ENCODE data around the gene CNTNAP2. TPM values are rescaled to one million over a fixed set of nuclear protein-coding genes. Genes with fewer than 3 reads are reported as not detected.

The CNTNAP2 gene
- total and polyA plus RNA-seq, 2 of the 13 experiments (the other 11 are each of a cell fraction or from before 2014, with no cell fraction given), result 0.40 to 0.42 TPM

GRCh38 chr7:147570390-147570789 is 1453.8 kb downstream of the CNTNAP2 start:
- POLR2A ChIA-PET, result no interaction called here
- ATAC-seq (no peak), DNase-seq (ENCODE audit: low spot score) (no peak), FAIRE-seq (no peak)
- Histone ChIP-seq H3K9ac (ENCODE audit: insufficient read depth, low read depth, low read length) (no peak overlapping the region), H3K4me2 (ENCODE audit: low read depth, low read length) (no peak overlapping the region), H2AFZ (ENCODE audit: low read length) (no peak overlapping the region), H3K4me3 (replicated peaks in 1 of 3; ENCODE audit: insufficient read depth in 1 of 3, low read depth in 2 of 3, low read length in 3 of 3) (no peak overlapping the region), H3K27me3 (ENCODE audit: control insufficient read depth in 1 of 2, insufficient read depth in 2 of 2, low read length in 2 of 2) (no peaks in the 10 kb centered on the region), H3K9me3 (ENCODE audit: low read length) (peaks cover 28% of the 10 kb centered on the region), H3K79me2 (ENCODE audit: insufficient read depth, low read length) (no peaks in the 10 kb centered on the region), H3K27ac (ENCODE audit: extremely low read length, insufficient read depth, low read length) (no peak overlapping the region), H3K4me1 (ENCODE audit: insufficient read depth, low read length) (no peaks in the 10 kb centered on the region), H3K36me3 (replicated peaks in 1 of 2; ENCODE audit: control insufficient read depth in 1 of 2, insufficient read depth in 2 of 2, low read length in 2 of 2) (no peaks in the 10 kb centered on the region), H4K20me1 (ENCODE audit: insufficient read depth, low read length) (no peaks in the 10 kb centered on the region)
- in situ Hi-C loops (cut with HindIII; ENCODE audit: extremely low pct_ligation_motif_present, low pct_unique_long_range_greater_than_20kb), result no loop called here
- intact Hi-C loops (cut with micrococcal nuclease; ENCODE audit: unreplicated experiment), result no loop called here
- CTCF ChIA-PET (ENCODE audit: low intra/inter-chr PET ratio, low total read pairs), result no interaction called here
- no TSS peak for BruUV-seq (replicated peaks)
- TF ChIP-seq CBX1 (IDR thresholded peaks at IDR 0.05; ENCODE audit: low read depth) (no peak), RARG (CRISPR knock-in tag; IDR thresholded peaks at IDR 0.05; ENCODE audit: low read depth) (no peak), MBNL3 (CRISPR knock-in tag; conservative IDR thresholded peaks at IDR 0.05) (no peak), RFX1 (IDR thresholded peaks at IDR 0.05) (no peak), ZNF512 (CRISPR knock-in tag; IDR thresholded peaks at IDR 0.05) (no peak), ZNF768 (CRISPR knock-in tag; IDR thresholded peaks at IDR 0.05) (no peak), CCAR2 (optimal IDR thresholded peaks at IDR 0.05; ENCODE audit: low read depth, low read length) (no peak), SPEN (CRISPR knock-in tag; IDR thresholded peaks at IDR 0.05; ENCODE audit: low read depth) (no peak), ZNF776 (CRISPR knock-in tag; IDR thresholded peaks at IDR 0.05) (no peak), FOXO4 (CRISPR knock-in tag; conservative IDR thresholded peaks at IDR 0.05) (no peak)
- 0% methylated on average over 1 of the region's 1 CpG for WGBS (ENCODE audit: low lambda C conversion rate)
